HepG2 (cell line): ENCODE data around the gene NOMO2. TPM values are rescaled to one million over a fixed set of nuclear protein-coding genes. Genes with fewer than 3 reads are reported as not detected.
A peak's percentile ranks its signal among the peaks of the same experiment; 100 is the strongest.
"Not testable (repeated sequence)": the region's sequence is repeated elsewhere in the genome, so short reads cannot be mapped to it uniquely, and the experiment has no call there.

ENCODE experiments used
- ATAC-seq: fragments of 200-7000 bp; cut with Tn5 transposase; 3 replicates; pipeline ENCODE4 v1.9.1; 2020; ENCODE audit warnings: mild to moderate bottlenecking, moderate library complexity
- BruUV-seq: library from RNA; stranded (reverse); fragments of 400-500 nt; replicated peaks from 2 replicates; lab custom pipeline; 2021; lab: Mats Ljungman, UMichigan
- CTCF ChIA-PET: fragments of 300-600 bp; formaldehyde crosslinking; extraction: SDS; loops from one replicate; lab custom pipeline; 2021; ENCODE audit warnings: low total read pairs, inconsistent platforms, low intra/inter-chr PET ratio; lab: Yijun Ruan, JAX
- POLR2A ChIA-PET: fragments of 350-600 bp; sonication (Branson Sonifier 250); formaldehyde crosslinking; loops from one replicate; lab custom pipeline; 2020; ENCODE audit warnings: antibody characterized with exemption, inconsistent platforms; lab: Yijun Ruan, JAX
- DNase-seq: peaks from one replicate; pipeline ENCODE4 v3.0.0-alpha.2; 2015; ENCODE audit warnings: low spot score
- FAIRE-seq: peaks from 3 replicates; lab custom pipeline; 2011; peaks lifted over from hg19 to GRCh38; lab: Jason Lieb, UNC
- H2AFZ ChIP-seq: one replicate; pipeline ENCODE4 v1.6.1; 2011; ENCODE audit warnings: low read length, inconsistent platforms
- H3K27ac ChIP-seq: fragments of 300-600 bp; 3 replicates; pipeline ENCODE4 v1.8.0; 2011; ENCODE audit warnings: mixed run types, mild to moderate bottlenecking, mixed read lengths, low read length, inconsistent platforms; ENCODE audit not compliant: insufficient read depth; ENCODE audit errors: extremely low read length
- H3K27me3 ChIP-seq, 2 experiments: fragments of 200-600 bp in 1 of 2; 2 replicates in 1 of 2; 3 replicates in 1 of 2; pipeline versions ENCODE4 v1.6.0 to v1.8.0; 2011; ENCODE audit warnings: low read length in 2 of 2, mild to moderate bottlenecking in 2 of 2, moderate library complexity in 2 of 2, inconsistent platforms in 1 of 2; ENCODE audit not compliant: insufficient read depth in 2 of 2, control insufficient read depth in 1 of 2
- H3K36me3 ChIP-seq, 2 experiments: fragments of 200-600 bp in 1 of 2; replicated peaks in 1 of 2; 2 replicates in 1 of 2; 3 replicates in 1 of 2; pipeline versions ENCODE4 v1.5.1 to v1.8.0; 2011; ENCODE audit warnings: low read length in 2 of 2, inconsistent platforms in 1 of 2; ENCODE audit not compliant: insufficient read depth in 2 of 2, control insufficient read depth in 1 of 2
- H3K4me1 ChIP-seq: 2 replicates; pipeline ENCODE4 v1.5.1; 2012; ENCODE audit warnings: low read length, inconsistent platforms; ENCODE audit not compliant: insufficient read depth
- H3K4me2 ChIP-seq: 2 replicates; pipeline ENCODE4 v1.6.0; 2011; ENCODE audit warnings: low read depth, low read length, inconsistent platforms
- H3K4me3 ChIP-seq, 3 experiments: fragments of 200-600 bp in 1 of 3; sonication (generic), shearing (Covaris generic) in 1 of 3; replicated peaks in 1 of 3; 2 replicates each; pipeline ENCODE4 v1.5.1; 2011 to 2016; ENCODE audit warnings: low read length in 3 of 3, inconsistent platforms in 2 of 3, low read depth in 2 of 3, mild to moderate bottlenecking in 2 of 3, control low read depth in 1 of 3, mixed read lengths in 1 of 3; ENCODE audit not compliant: insufficient read depth in 1 of 3
- H3K79me2 ChIP-seq: one replicate; pipeline ENCODE4 v1.6.1; 2011; ENCODE audit warnings: low read length, inconsistent platforms; ENCODE audit not compliant: insufficient read depth
- H3K9ac ChIP-seq: 2 replicates; pipeline ENCODE4 v1.6.0; 2011; ENCODE audit warnings: mild to moderate bottlenecking, low read depth, low read length, inconsistent platforms; ENCODE audit not compliant: insufficient read depth
- H3K9me3 ChIP-seq: 2 replicates; pipeline ENCODE4 v1.5.1; 2012; ENCODE audit warnings: mild to moderate bottlenecking, low read length
- H4K20me1 ChIP-seq: 2 replicates; pipeline ENCODE4 v1.6.0; 2011; ENCODE audit warnings: inconsistent platforms, mild to moderate bottlenecking, low read length, moderate library complexity; ENCODE audit not compliant: insufficient read depth
- ZNF563 ChIP-seq: sonication (generic); formaldehyde crosslinking; IDR thresholded peaks from 2 replicates; pipeline ENCODE4 v1.8.0; 2022; ENCODE audit warnings: mild to moderate bottlenecking, moderate library complexity, missing genetic modification reagents
- WGBS: methylation state at CpG from one replicate; pipeline ENCODE4 v1.1.6; 2017; ENCODE audit warnings: low lambda C conversion rate; 5-methylcytosine and 5-hydroxymethylcytosine counted together
- in situ Hi-C: cut with HindIII; loops from 2 replicates; pipeline ENCODE4 v1.10.0; 2017; ENCODE audit warnings: low pct_unique_long_range_greater_than_20kb; ENCODE audit not compliant: extremely low pct_ligation_motif_present
- intact Hi-C: fragments of 100-400 bp; cut with micrococcal nuclease; formaldehyde crosslinking; loops from one replicate; pipeline ENCODE4 v1.10.0; 2022; ENCODE audit not compliant: unreplicated experiment
- polyA plus RNA-seq, 8 experiments: library from polyadenylated mRNA; depleted of rRNA in 3 of 8; stranded (reverse) in 7 of 8; unstranded in 1 of 8; fragments of >200 nt; fragmentation: Illumina TruSeq in 4 of 8; extraction: Trizol in 4 of 8; gene quantifications; 2 replicates each; pipeline versions ENCODE4 v1.2.1 to v1.2.3, GENCODE V29; 2011 to 2016; ENCODE audit warnings: low read depth in 4 of 8, missing spikeins in 1 of 8, mixed read lengths in 1 of 8; ENCODE audit not compliant: insufficient read depth in 1 of 8
- total RNA-seq, 5 experiments: library from RNA; depleted of rRNA; stranded (reverse); fragments of >200 nt; fragmentation: Illumina TruSeq; extraction: Trizol; gene quantifications; 2 replicates each; pipeline ENCODE4 v1.2.3, GENCODE V29; 2016; ENCODE audit warnings: low read depth in 1 of 5

Gene NOMO2
- total and polyA plus RNA-seq, 2 of the 13 experiments (the other 11 are each of a cell fraction or from before 2014, with no cell fraction given) = 217 to 372 TPM

DNA sequence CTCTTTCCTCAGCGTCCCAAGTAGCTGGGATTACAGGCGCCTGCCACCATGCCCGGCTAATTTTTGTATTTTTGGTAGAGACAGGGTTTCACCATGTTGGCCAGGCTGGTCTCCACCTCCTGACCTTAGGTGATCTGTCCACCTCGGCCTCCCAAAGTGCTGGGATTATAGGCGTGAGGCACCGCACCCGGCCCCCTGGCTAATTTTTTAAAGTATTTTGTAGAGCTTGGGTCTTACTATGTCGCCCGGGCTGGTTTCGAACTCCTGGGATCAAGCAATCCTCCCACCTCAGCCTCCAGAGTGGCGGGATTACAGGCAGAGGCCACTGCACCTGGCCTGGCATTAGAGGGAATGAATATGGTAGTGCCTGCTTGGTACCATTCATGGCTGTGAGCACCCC lies 33.9 kb upstream of the NOMO2 start:
- DNase-seq, intact Hi-C loops, H3K27me3 ChIP-seq, H3K27ac ChIP-seq, H3K4me3 ChIP-seq, H3K4me1 ChIP-seq, H3K9me3 ChIP-seq, ATAC-seq, POLR2A ChIA-PET, H3K4me2 ChIP-seq, H3K9ac ChIP-seq, FAIRE-seq, H2AFZ ChIP-seq, BruUV-seq, H3K79me2 ChIP-seq, in situ Hi-C loops, H4K20me1 ChIP-seq, CTCF ChIA-PET: not testable (repeated sequence)
- 0 out of 2 replicates have a peak, but pooled peaks have one; percentile 28 for TF ChIP-seq ZNF563 (CRISPR knock-in tag)
- WGBS = 94% methylated on average over 11 of the region's 11 CpGs
- peaks cover 6 to 33% of the 10 kb centered on the region in 2 experiments for H3K36me3 ChIP-seq

DNA sequence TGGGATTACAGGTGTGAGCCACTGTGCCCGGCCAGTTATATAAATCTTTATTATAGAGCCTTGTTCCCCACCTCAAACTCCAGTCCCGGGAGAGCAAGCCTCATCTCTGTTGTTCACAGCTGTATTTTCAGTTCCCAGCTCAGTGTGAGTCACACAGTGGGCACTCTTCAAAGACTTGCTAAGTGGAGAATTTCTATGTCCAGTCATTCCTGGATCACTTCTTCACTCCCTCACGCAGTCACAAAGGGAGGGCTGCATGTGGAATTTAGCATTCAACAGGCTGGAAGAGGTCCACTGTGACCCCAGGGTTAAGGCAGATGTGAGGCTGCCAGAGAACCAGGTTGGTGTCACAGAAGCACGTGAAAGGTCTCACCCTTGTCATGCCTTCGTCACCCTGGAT lies 33.0 kb upstream of the NOMO2 start:
- H3K9me3 ChIP-seq, FAIRE-seq, H2AFZ ChIP-seq, H3K79me2 ChIP-seq, ATAC-seq, H4K20me1 ChIP-seq, H3K27me3 ChIP-seq, intact Hi-C loops, H3K4me2 ChIP-seq, H3K4me1 ChIP-seq, in situ Hi-C loops, CTCF ChIA-PET, BruUV-seq, POLR2A ChIA-PET, H3K4me3 ChIP-seq, H3K9ac ChIP-seq, H3K27ac ChIP-seq: not testable (repeated sequence)
- DNase-seq = peak; percentile 27
- peaks cover 6 to 33% of the 10 kb centered on the region in 2 experiments for H3K36me3 ChIP-seq
- WGBS = 90% methylated on average over 5 of the region's 5 CpGs

DNA sequence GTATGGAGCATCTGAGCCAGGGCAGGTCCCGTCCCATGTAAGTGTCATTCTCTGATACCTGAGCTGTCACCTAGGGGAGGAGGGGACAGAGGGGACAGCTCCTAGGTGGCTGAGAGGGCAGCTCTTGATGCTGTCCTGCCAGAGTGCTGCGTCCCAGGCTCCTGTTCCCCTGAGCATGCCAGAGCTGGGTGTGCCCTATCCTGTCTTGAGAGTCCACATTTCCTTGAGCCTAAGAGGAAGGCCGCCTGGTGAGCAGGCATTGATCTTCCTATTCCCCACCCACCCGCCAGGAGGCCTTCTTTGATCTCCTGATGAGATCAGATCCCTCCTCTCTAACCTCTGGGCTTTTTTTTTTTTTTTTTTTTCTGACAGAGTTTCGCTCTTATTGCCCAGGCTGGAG lies 32.0 kb upstream of the NOMO2 start:
- FAIRE-seq, H3K27ac ChIP-seq, CTCF ChIA-PET: not testable (repeated sequence)

DNA sequence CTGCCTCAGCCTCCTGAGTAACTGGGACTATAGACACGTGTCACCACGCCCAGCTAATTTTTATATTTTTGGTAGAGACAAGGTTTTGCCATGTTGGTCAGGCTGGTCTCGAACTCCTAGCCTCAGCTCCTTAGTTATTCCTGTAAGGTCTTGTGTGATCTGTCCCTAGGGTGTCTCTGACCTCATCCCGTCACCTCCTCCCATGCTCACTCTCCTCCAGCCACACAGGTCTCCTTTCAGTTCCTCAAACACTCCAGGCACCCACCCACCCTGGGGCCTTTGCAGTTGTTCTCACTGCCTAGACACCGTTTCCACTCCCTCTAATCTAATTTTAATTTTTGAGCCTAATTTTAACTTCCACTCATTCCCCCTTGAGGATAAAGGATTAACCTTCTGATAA lies 31.1 kb upstream of the NOMO2 start:
- H3K4me1 ChIP-seq, CTCF ChIA-PET, H2AFZ ChIP-seq, H3K4me3 ChIP-seq, H3K27ac ChIP-seq, H3K9me3 ChIP-seq, BruUV-seq, FAIRE-seq, H3K27me3 ChIP-seq, intact Hi-C loops, H4K20me1 ChIP-seq, DNase-seq, H3K9ac ChIP-seq, ATAC-seq, in situ Hi-C loops, H3K79me2 ChIP-seq, H3K4me2 ChIP-seq, POLR2A ChIA-PET: not testable (repeated sequence)
- peaks cover 6 to 37% of the 10 kb centered on the region in 2 experiments for H3K36me3 ChIP-seq
- WGBS = 99% methylated on average over 5 of the region's 5 CpGs

More for the DNA sequence above, 32.0 kb upstream of the NOMO2 start:
- DNase-seq, in situ Hi-C loops, H3K9me3 ChIP-seq, H3K9ac ChIP-seq, H4K20me1 ChIP-seq, H2AFZ ChIP-seq, BruUV-seq, H3K4me1 ChIP-seq, H3K4me2 ChIP-seq, H3K27me3 ChIP-seq, intact Hi-C loops, H3K4me3 ChIP-seq, H3K79me2 ChIP-seq, POLR2A ChIA-PET: not testable (repeated sequence)
- peak; percentile 15 for ATAC-seq
- H3K36me3 ChIP-seq = peaks cover 6 to 33% of the 10 kb centered on the region in 2 experiments
- 98% methylated on average over 5 of the region's 5 CpGs for WGBS
